HepG2 (cell line): ENCODE results near the gene PDPR. TPM values are rescaled to one million over a fixed set of nuclear protein-coding genes. Genes with fewer than 3 reads are reported as not detected.

Experiments used
- ATF7 ChIP-seq, 2 experiments: fragments of 450-650 bp in 1 of 2; sonication (generic) in 1 of 2; formaldehyde crosslinking in 1 of 2; IDR thresholded peaks; 2 replicates each; pipeline versions ENCODE4 v1.4.0 to v1.6.1; 2016 to 2020; ENCODE audit warnings: antibody characterized with exemption in 1 of 2, mild to moderate bottlenecking in 1 of 2, missing genetic modification reagents in 1 of 2
- MYC ChIP-seq: sonication (generic); formaldehyde crosslinking; IDR thresholded peaks from 2 replicates; pipeline ENCODE4 v1.9.0; 2021; ENCODE audit warnings: missing genetic modification reagents, borderline replicate concordance
- MYNN ChIP-seq: sonication (generic); formaldehyde crosslinking; IDR thresholded peaks from 2 replicates; pipeline ENCODE4 v1.4.0; 2020; ENCODE audit warnings: mild to moderate bottlenecking, low read depth, missing genetic modification reagents
- NONO ChIP-seq, 2 experiments: fragments of 450-650 bp in 1 of 2; sonication (generic) in 1 of 2; formaldehyde crosslinking in 1 of 2; IDR thresholded peaks in 1 of 2; conservative IDR thresholded peaks in 1 of 2; 2 replicates each; pipeline versions ENCODE4 v1.6.1 to v1.8.0; 2017 to 2022; ENCODE audit warnings: mild to moderate bottlenecking in 1 of 2, missing genetic modification reagents in 1 of 2, moderate library complexity in 1 of 2
- NRL ChIP-seq: sonication (generic); formaldehyde crosslinking; IDR thresholded peaks from 2 replicates; pipeline ENCODE4 v1.5.0; 2020; ENCODE audit warnings: missing genetic modification reagents, mild to moderate bottlenecking, moderate library complexity, borderline replicate concordance
- PITX1 ChIP-seq: sonication (generic); formaldehyde crosslinking; IDR thresholded peaks from 2 replicates; pipeline ENCODE4 v1.5.1; 2020; ENCODE audit warnings: mild to moderate bottlenecking, missing genetic modification reagents
- PTBP1 ChIP-seq: fragments of 200-400 bp; formaldehyde crosslinking; IDR thresholded peaks from 2 replicates; pipeline ENCODE4 v1.6.1; 2018; ENCODE audit warnings: low read length, low read depth; ENCODE audit not compliant: poor library complexity, severe bottlenecking
- RARA ChIP-seq: IDR thresholded peaks from 2 replicates; pipeline ENCODE4 v1.6.1; 2016; ENCODE audit warnings: missing genetic modification reagents, missing compliant biosample characterization
- ZNF33B ChIP-seq: sonication (generic); formaldehyde crosslinking; IDR thresholded peaks from 2 replicates; pipeline ENCODE4 v1.5.1; 2020; ENCODE audit warnings: mild to moderate bottlenecking, missing genetic modification reagents
- ZNF430 ChIP-seq: sonication (generic); formaldehyde crosslinking; IDR thresholded peaks from 2 replicates; pipeline ENCODE4 v1.9.0; 2021; ENCODE audit warnings: mild to moderate bottlenecking, missing genetic modification reagents
- ZNF512B ChIP-seq: sonication (generic); formaldehyde crosslinking; IDR thresholded peaks from 2 replicates; pipeline ENCODE4 v1.5.1; 2020; ENCODE audit warnings: missing genetic modification reagents, mild to moderate bottlenecking, borderline replicate concordance
- ZNF598 ChIP-seq: sonication (generic); formaldehyde crosslinking; IDR thresholded peaks from 2 replicates; pipeline ENCODE4 v1.5.1; 2020; ENCODE audit warnings: mild to moderate bottlenecking, missing genetic modification reagents, borderline replicate concordance
- ZNF720 ChIP-seq: sonication (generic); formaldehyde crosslinking; IDR thresholded peaks from 2 replicates; pipeline ENCODE4 v1.4.0; 2020; ENCODE audit warnings: missing genetic modification reagents
- polyA plus RNA-seq, 8 experiments: library from polyadenylated mRNA; depleted of rRNA in 3 of 8; stranded (reverse) in 7 of 8; unstranded in 1 of 8; fragments of >200 nt; fragmentation: Illumina TruSeq in 4 of 8; extraction: Trizol in 4 of 8; gene quantifications; 2 replicates each; pipeline versions ENCODE4 v1.2.1 to v1.2.3, GENCODE V29; 2011 to 2016; ENCODE audit warnings: low read depth in 4 of 8, missing spikeins in 1 of 8, mixed read lengths in 1 of 8; ENCODE audit not compliant: insufficient read depth in 1 of 8
- total RNA-seq, 5 experiments: library from RNA; depleted of rRNA; stranded (reverse); fragments of >200 nt; fragmentation: Illumina TruSeq; extraction: Trizol; gene quantifications; 2 replicates each; pipeline ENCODE4 v1.2.3, GENCODE V29; 2016; ENCODE audit warnings: low read depth in 1 of 5
- TF ChIP-seq, protein P1 (sequence below): sonication (generic); formaldehyde crosslinking; IDR thresholded peaks from 2 replicates; pipeline ENCODE4 v1.4.0; 2020; ENCODE audit warnings: missing genetic modification reagents
- TF ChIP-seq, protein P2 (sequence below): sonication (generic); formaldehyde crosslinking; IDR thresholded peaks from 2 replicates; pipeline ENCODE4 v1.4.0; 2020; ENCODE audit warnings: mild to moderate bottlenecking, missing genetic modification reagents

The PDPR gene
- total and polyA plus RNA-seq, 2 of the 13 experiments (the other 11 are each of a cell fraction or from before 2014, with no cell fraction given): 19.5 to 29.9 TPM

- TF ChIP-seq, protein P1, sequence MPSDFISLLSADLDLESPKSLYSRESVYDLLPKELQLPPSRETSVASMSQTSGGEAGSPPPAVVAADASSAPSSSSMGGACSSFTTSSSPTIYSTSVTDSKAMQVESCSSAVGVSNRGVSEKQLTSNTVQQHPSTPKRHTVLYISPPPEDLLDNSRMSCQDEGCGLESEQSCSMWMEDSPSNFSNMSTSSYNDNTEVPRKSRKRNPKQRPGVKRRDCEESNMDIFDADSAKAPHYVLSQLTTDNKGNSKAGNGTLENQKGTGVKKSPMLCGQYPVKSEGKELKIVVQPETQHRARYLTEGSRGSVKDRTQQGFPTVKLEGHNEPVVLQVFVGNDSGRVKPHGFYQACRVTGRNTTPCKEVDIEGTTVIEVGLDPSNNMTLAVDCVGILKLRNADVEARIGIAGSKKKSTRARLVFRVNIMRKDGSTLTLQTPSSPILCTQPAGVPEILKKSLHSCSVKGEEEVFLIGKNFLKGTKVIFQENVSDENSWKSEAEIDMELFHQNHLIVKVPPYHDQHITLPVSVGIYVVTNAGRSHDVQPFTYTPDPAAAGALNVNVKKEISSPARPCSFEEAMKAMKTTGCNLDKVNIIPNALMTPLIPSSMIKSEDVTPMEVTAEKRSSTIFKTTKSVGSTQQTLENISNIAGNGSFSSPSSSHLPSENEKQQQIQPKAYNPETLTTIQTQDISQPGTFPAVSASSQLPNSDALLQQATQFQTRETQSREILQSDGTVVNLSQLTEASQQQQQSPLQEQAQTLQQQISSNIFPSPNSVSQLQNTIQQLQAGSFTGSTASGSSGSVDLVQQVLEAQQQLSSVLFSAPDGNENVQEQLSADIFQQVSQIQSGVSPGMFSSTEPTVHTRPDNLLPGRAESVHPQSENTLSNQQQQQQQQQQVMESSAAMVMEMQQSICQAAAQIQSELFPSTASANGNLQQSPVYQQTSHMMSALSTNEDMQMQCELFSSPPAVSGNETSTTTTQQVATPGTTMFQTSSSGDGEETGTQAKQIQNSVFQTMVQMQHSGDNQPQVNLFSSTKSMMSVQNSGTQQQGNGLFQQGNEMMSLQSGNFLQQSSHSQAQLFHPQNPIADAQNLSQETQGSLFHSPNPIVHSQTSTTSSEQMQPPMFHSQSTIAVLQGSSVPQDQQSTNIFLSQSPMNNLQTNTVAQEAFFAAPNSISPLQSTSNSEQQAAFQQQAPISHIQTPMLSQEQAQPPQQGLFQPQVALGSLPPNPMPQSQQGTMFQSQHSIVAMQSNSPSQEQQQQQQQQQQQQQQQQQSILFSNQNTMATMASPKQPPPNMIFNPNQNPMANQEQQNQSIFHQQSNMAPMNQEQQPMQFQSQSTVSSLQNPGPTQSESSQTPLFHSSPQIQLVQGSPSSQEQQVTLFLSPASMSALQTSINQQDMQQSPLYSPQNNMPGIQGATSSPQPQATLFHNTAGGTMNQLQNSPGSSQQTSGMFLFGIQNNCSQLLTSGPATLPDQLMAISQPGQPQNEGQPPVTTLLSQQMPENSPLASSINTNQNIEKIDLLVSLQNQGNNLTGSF: 0 out of 2 replicates have a peak, but pooled peaks have one; percentile 22
- TF ChIP-seq PITX1 (CRISPR knock-in tag) (0 out of 2 replicates have a peak, but pooled peaks have one; percentile 3), ZNF720 (0 out of 2 replicates have a peak, but pooled peaks have one; percentile 0), MYC (CRISPR knock-in tag) (peak; percentile 23; the same call in 1 of the 2 replicates), NONO (IDR thresholded peaks at IDR 0.05) (no peak), NONO (CRISPR knock-in tag; conservative IDR thresholded peaks at IDR 0.05) (0 out of 2 replicates have a peak, but pooled peaks have one; percentile 4), ZNF430 (CRISPR knock-in tag) (peak; percentile 22; the same call in 1 of the 2 replicates), RARA (CRISPR knock-in tag) (no peak), ZNF598 (CRISPR knock-in tag) (peak; percentile 84), ZNF512B (CRISPR knock-in tag) (0 out of 2 replicates have a peak, but pooled peaks have one; percentile 19), NRL (CRISPR knock-in tag) (0 out of 2 replicates have a peak, but pooled peaks have one; percentile 50), ATF7 (IDR thresholded peaks at IDR 0.05) (no peak), ATF7 (CRISPR knock-in tag; IDR thresholded peaks at IDR 0.05) (0 out of 2 replicates have a peak, but pooled peaks have one; percentile 2), ZNF33B (CRISPR knock-in tag) (peak; percentile 83; the same call in 1 of the 2 replicates), PTBP1 (peak; percentile 75), MYNN (CRISPR knock-in tag) (0 out of 2 replicates have a peak, but pooled peaks have one; percentile 4)
- TF ChIP-seq, protein P2, sequence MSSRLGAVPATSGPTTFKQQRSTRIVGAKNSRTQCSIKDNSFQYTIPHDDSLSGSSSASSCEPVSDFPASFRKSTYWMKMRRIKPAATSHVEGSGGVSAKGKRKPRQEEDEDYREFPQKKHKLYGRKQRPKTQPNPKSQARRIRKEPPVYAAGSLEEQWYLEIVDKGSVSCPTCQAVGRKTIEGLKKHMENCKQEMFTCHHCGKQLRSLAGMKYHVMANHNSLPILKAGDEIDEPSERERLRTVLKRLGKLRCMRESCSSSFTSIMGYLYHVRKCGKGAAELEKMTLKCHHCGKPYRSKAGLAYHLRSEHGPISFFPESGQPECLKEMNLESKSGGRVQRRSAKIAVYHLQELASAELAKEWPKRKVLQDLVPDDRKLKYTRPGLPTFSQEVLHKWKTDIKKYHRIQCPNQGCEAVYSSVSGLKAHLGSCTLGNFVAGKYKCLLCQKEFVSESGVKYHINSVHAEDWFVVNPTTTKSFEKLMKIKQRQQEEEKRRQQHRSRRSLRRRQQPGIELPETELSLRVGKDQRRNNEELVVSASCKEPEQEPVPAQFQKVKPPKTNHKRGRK (CRISPR knock-in tag): no peak
These were observed 43.0 kb downstream of the PDPR start (continued) for GRCh38 chr16:70157105-70157476.
